ENCODE measurements around the gene ATP5MC3.
"Not testable (repeated sequence)": the region's sequence is repeated elsewhere in the genome, so short reads cannot be mapped to it uniquely, and the experiment has no call there.

ATP5MC3 gene

GRCh38 chr2:175181104-175181876 is at the start of gene ATP5MC3:
Gene ATP5MC3, minus strand, starts transcription at chr2:175181710. Its CDS starts 317 bp downstream, at chr2:175181393.
- DNase-seq = peak; percentile 96

GRCh38 chr2:175228601-175229000 is 47.1 kb upstream of the ATP5MC3 start:
- DNase-seq = not testable (repeated sequence)

GRCh38 chr2:175228179-175228578 is 46.7 kb upstream of the ATP5MC3 start:
- DNase-seq = no peak

- DNase-seq = no peak
These were observed 45.9 kb upstream of the ATP5MC3 start for GRCh38 chr2:175227393-175227792.

GRCh38 chr2:175220075-175220474 is 38.6 kb upstream of the ATP5MC3 start:
- DNase-seq = no peak

- no peak for DNase-seq
These were observed 37.0 kb upstream of the ATP5MC3 start for GRCh38 chr2:175218551-175218950.

GRCh38 chr2:175207741-175208438 is 26.4 kb upstream of the ATP5MC3 start:
- DNase-seq = no peak

GRCh38 chr2:175206866-175207265 is 25.4 kb upstream of the ATP5MC3 start:
- no peak for DNase-seq

- no peak for DNase-seq
These were observed 24.0 kb upstream of the ATP5MC3 start for GRCh38 chr2:175205523-175205922.

- DNase-seq = peak; percentile 31
These were observed 22.3 kb upstream of the ATP5MC3 start for GRCh38 chr2:175203621-175204496.

- no peak for DNase-seq
These were observed 13.5 kb upstream of the ATP5MC3 start for GRCh38 chr2:175195012-175195411.

- no peak for DNase-seq
These were observed 7.3 kb upstream of the ATP5MC3 start for GRCh38 chr2:175188761-175189160.

- DNase-seq = no peak
These were observed 5.9 kb upstream of the ATP5MC3 start for GRCh38 chr2:175187378-175187777.

GRCh38 chr2:175183674-175184073 is 2.2 kb upstream of the ATP5MC3 start:
- no peak for DNase-seq

- DNase-seq = no peak
These were observed 383 bp upstream of the ATP5MC3 start for GRCh38 chr2:175181877-175182308.

- DNase-seq = no peak
These were observed 808 bp downstream of the ATP5MC3 start for GRCh38 chr2:175180701-175181103.

GRCh38 chr2:175176624-175177023 is 4.9 kb downstream of the ATP5MC3 start:
- DNase-seq = no peak

GRCh38 chr2:175175896-175176295 is 5.6 kb downstream of the ATP5MC3 start:
- DNase-seq = no peak

- no peak for DNase-seq
These were observed 6.2 kb downstream of the ATP5MC3 start for GRCh38 chr2:175175320-175175719.

- no peak for DNase-seq
These were observed 10.7 kb downstream of the ATP5MC3 start for GRCh38 chr2:175170659-175171304.

GRCh38 chr2:175169191-175169590 is 12.3 kb downstream of the ATP5MC3 start:
- DNase-seq = no peak

GRCh38 chr2:175168564-175168945 is 13.0 kb downstream of the ATP5MC3 start:
- no peak for DNase-seq
